Fibroblast of lung (primary cell): Measurements from ENCODE around the gene SIPA1. TPM values are rescaled to one million over a fixed set of nuclear protein-coding genes. Genes with fewer than 3 reads are reported as not detected.
"Not testable (repeated sequence)": the region's sequence is repeated elsewhere in the genome, so short reads cannot be mapped to it uniquely, and the experiment has no call there.

ENCODE experiments used
- DNase-seq, 2 donors: peaks; one replicate each; pipeline versions ENCODE4 v3.0.0 to v3.0.0-alpha.2; 2010; ENCODE audit warnings: low read depth in 2 of 2
- H2AFZ ChIP-seq: 2 replicates; pipeline ENCODE4 v1.5.1; 2012; ENCODE audit warnings: low read length, control low read depth, inconsistent platforms
- H3K27ac ChIP-seq: 2 replicates; pipeline ENCODE4 v1.5.1; 2011; ENCODE audit warnings: low read length, control low read depth; ENCODE audit not compliant: insufficient read depth
- H3K27me3 ChIP-seq: 2 replicates; pipeline ENCODE4 v1.5.1; 2011; ENCODE audit warnings: mild to moderate bottlenecking, low read length; ENCODE audit not compliant: control insufficient read depth, insufficient read depth
- H3K36me3 ChIP-seq: 2 replicates; pipeline ENCODE4 v1.5.1; 2011; ENCODE audit warnings: low read length; ENCODE audit not compliant: control insufficient read depth, insufficient read depth
- H3K4me1 ChIP-seq: 2 replicates; pipeline ENCODE4 v1.5.1; 2011; ENCODE audit warnings: low read length; ENCODE audit not compliant: control insufficient read depth, insufficient read depth; ENCODE audit errors: extremely low read depth
- H3K4me2 ChIP-seq: 2 replicates; pipeline ENCODE4 v1.5.1; 2011; ENCODE audit warnings: low read length, control low read depth; ENCODE audit not compliant: insufficient read depth; ENCODE audit errors: extremely low read depth
- H3K4me3 ChIP-seq, 4 experiments: fragments of 200-600 bp in 1 of 4; sonication (generic) in 1 of 4; replicated peaks in 1 of 4; 2 replicates each; pipeline ENCODE4 v1.5.1; 2011 to 2016; ENCODE audit warnings: low read length in 4 of 4, low read depth in 3 of 4, mild to moderate bottlenecking in 3 of 4, control low read depth in 2 of 4, inconsistent platforms in 1 of 4, mixed read lengths in 1 of 4; ENCODE audit not compliant: insufficient read depth in 1 of 4; ENCODE audit errors: control extremely low read depth in 1 of 4
- H3K79me2 ChIP-seq: 2 replicates; pipeline ENCODE4 v1.5.1; 2012; ENCODE audit warnings: mild to moderate bottlenecking, low read length, inconsistent platforms; ENCODE audit not compliant: control insufficient read depth, insufficient read depth
- H3K9ac ChIP-seq: 2 replicates; pipeline ENCODE4 v1.5.1; 2011; ENCODE audit warnings: mild to moderate bottlenecking, low read length, control low read depth; ENCODE audit not compliant: insufficient read depth
- H3K9me3 ChIP-seq: 2 replicates; pipeline ENCODE4 v1.5.1; 2012; ENCODE audit warnings: low read depth, low read length; ENCODE audit not compliant: control insufficient read depth, insufficient read depth
- H4K20me1 ChIP-seq: 2 replicates; pipeline ENCODE4 v1.5.1; 2011; ENCODE audit warnings: low read length; ENCODE audit not compliant: control insufficient read depth, insufficient read depth; ENCODE audit errors: extremely low read depth
- EZH2 ChIP-seq: IDR thresholded peaks from 2 replicates; pipeline ENCODE4 v1.5.1; 2012; ENCODE audit warnings: low read length, control low read depth, mild to moderate bottlenecking; ENCODE audit errors: missing control alignments
- polyA plus RNA-seq, 2 donors: library from polyadenylated mRNA; depleted of rRNA in 1 of 2; stranded (reverse) in 1 of 2; unstranded in 1 of 2; fragments of >200 nt; gene quantifications; 2 replicates each; pipeline ENCODE4 v1.2.1, GENCODE V29; 2011 to 2012; ENCODE audit warnings: missing spikeins in 1 of 2
- total RNA-seq: library from RNA; depleted of rRNA; stranded (reverse); fragments of >200 nt; gene quantifications from 2 replicates; pipeline ENCODE4 v1.2.1, GENCODE V29; 2014
- TF ChIP-seq, protein P1 (sequence below), 2 donors: IDR thresholded peaks in 1 of 2; conservative IDR thresholded peaks in 1 of 2; 1 replicate in 1 of 2; 2 replicates in 1 of 2; pipeline ENCODE4 v1.5.1; 2011 to 2012; ENCODE audit warnings: low read length in 2 of 2, control low read depth in 1 of 2, inconsistent platforms in 1 of 2, low read depth in 1 of 2, mild to moderate bottlenecking in 1 of 2

Gene SIPA1
- total and polyA plus RNA-seq, 2 donors (not counting 1 experiment from before 2014, with no cell fraction given), result 7.8 to 32.5 TPM

DNA sequence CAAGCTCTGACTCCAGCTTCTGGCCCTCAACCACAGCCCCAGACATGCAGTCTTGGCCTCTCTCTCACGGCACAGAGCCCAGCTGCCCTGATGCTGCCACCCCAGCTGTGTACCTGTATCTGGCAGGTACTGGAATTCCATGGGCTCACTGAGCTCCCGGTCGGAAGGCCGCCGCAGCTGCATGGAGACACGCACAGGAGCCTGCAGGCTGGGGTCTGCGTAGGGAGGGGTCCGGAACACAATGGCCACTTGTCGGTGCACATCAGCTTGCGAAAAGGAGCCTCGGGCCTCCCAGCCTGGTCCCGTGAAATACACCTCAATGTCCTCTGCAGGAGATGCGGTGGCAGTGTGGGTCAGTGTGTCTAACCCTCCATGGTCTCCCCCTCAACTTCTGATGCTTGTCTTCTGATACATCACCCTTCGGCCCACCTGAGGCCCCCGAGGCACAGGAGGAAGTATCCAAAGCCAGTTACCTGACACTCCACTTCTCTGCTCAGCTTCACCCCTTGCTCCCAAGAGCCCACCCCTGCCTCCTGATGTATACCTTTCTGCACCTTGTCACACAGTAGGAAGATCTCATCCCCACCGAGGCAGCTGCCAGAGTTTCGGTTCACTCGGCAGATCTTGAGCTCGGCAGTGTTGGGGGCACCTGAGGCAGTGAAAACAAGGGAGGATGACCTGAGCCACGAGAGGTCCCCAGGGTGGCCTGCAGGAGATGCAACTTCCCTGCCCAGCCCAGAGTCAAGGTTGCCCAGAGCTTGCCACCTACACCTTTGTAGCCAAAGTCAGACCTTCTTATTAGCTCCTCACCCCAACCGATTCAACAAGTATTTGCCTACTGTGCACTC is 20.5 kb downstream of the SIPA1 start:
- Histone ChIP-seq H3K27me3 (no peaks in the 10 kb centered on the region), H3K9ac (no peak overlapping the region), H2AFZ (no peak overlapping the region), H3K27ac (no peak overlapping the region), H3K9me3 (no peaks in the 10 kb centered on the region), H3K4me2 (no peak overlapping the region), H3K4me1 (peaks cover 14% of the 10 kb centered on the region), H3K4me3 (no peak overlapping the region), H3K79me2 (peaks cover 32% of the 10 kb centered on the region), H4K20me1 (no peaks in the 10 kb centered on the region), H3K36me3 (peaks cover 49% of the 10 kb centered on the region)
- no peak for DNase-seq
- no peak for TF ChIP-seq EZH2
- TF ChIP-seq, protein P1, sequence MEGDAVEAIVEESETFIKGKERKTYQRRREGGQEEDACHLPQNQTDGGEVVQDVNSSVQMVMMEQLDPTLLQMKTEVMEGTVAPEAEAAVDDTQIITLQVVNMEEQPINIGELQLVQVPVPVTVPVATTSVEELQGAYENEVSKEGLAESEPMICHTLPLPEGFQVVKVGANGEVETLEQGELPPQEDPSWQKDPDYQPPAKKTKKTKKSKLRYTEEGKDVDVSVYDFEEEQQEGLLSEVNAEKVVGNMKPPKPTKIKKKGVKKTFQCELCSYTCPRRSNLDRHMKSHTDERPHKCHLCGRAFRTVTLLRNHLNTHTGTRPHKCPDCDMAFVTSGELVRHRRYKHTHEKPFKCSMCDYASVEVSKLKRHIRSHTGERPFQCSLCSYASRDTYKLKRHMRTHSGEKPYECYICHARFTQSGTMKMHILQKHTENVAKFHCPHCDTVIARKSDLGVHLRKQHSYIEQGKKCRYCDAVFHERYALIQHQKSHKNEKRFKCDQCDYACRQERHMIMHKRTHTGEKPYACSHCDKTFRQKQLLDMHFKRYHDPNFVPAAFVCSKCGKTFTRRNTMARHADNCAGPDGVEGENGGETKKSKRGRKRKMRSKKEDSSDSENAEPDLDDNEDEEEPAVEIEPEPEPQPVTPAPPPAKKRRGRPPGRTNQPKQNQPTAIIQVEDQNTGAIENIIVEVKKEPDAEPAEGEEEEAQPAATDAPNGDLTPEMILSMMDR (conservative IDR thresholded peaks at IDR 0.05 in 1 of 2, IDR thresholded peaks at IDR 0.05 in 1 of 2; ENCODE audit: low read depth in 1 of 2, low read length in 2 of 2), result no peak

DNA sequence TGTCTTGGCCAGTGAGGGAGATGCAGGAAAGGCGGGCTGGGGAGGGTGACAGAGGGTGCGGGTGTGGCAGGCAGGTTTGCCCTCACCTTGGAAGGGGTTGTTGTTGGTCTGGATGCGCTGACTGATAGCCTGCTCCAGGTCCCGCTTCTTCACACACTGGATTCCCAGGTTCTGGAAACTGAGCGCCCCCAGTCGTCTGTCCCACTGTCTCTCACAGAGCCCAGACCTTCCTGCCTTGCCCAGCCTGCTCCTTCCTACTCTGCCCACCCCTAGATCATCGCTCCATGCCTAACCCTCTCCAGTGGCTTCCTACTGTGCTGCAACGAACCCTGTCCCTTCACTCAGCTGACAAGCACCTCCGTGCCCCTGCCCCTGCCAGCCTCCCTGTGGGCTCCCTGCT is 22.1 kb downstream of the SIPA1 start:
- no peaks in the 10 kb centered on the region for H3K27me3 ChIP-seq
- no peak for TF ChIP-seq EZH2
- TF ChIP-seq, protein P1 (conservative IDR thresholded peaks at IDR 0.05 in 1 of 2, IDR thresholded peaks at IDR 0.05 in 1 of 2; ENCODE audit: low read depth in 1 of 2, low read length in 2 of 2), result no peak
- DNase-seq, result no peak
- no peak overlapping the region for H3K4me2 ChIP-seq
- H3K27ac ChIP-seq, result no peak overlapping the region
- H2AFZ ChIP-seq, result no peak overlapping the region
- H3K79me2 ChIP-seq, result peaks cover 32% of the 10 kb centered on the region
- no peaks in the 10 kb centered on the region for H4K20me1 ChIP-seq
- H3K4me1 ChIP-seq, result peaks cover 10% of the 10 kb centered on the region
- no peak overlapping the region for H3K4me3 ChIP-seq
- H3K9me3 ChIP-seq, result no peaks in the 10 kb centered on the region
- H3K9ac ChIP-seq, result no peak overlapping the region
- peaks cover 39% of the 10 kb centered on the region for H3K36me3 ChIP-seq

DNA sequence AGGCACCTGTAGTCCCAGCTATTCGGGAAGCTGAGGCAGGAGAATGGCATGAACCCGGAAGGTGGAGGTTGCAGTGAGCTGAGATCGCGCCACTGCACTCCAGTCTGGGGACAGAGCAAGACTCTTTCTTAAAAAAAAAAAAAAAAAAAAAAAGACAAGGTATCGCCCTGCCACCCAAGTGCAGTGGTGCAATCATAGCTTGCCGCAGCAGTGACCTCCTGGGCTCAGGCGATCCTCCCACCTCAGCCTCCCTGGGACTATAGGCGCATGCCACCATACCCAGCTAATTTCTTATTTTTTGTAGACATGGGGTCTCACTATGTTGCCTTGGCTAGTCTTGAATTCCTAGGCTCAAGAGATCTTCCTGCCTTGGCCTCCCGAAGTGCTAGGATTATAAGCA is 23.0 kb downstream of the SIPA1 start:
- not testable (repeated sequence) for H2AFZ ChIP-seq, H3K9ac ChIP-seq, H4K20me1 ChIP-seq, H3K27ac ChIP-seq, H3K27me3 ChIP-seq, DNase-seq, H3K9me3 ChIP-seq
- H3K4me1 ChIP-seq, result peaks cover 10% of the 10 kb centered on the region
- peak overlapping the region; percentile 98 for H3K4me2 ChIP-seq
- H3K4me3 ChIP-seq, result peak overlapping the region in 2 of 4 experiments; percentile 92 to 96
- H3K36me3 ChIP-seq, result peaks cover 36% of the 10 kb centered on the region
- peaks cover 32% of the 10 kb centered on the region for H3K79me2 ChIP-seq
